Esophagus muscularis mucosa (tissue), 4 donors: Measurements from ENCODE around the gene RAPGEF1. TPM values are rescaled to one million over a fixed set of nuclear protein-coding genes. Genes with fewer than 3 reads are reported as not detected.

Experiments used
- DNase-seq: peaks from one replicate; pipeline ENCODE4 v3.0.0-alpha.2; 2017; ENCODE audit errors: extremely low spot score
- H3K27ac ChIP-seq, 4 donors: fragments of 200-600 bp; sonication (generic); replicated peaks in 1 of 4; 1 replicate in 3 of 4; 2 replicates in 1 of 4; pipeline ENCODE4 v1.5.1; 2016 to 2019; ENCODE audit warnings: mild to moderate bottlenecking in 1 of 4
- H3K27me3 ChIP-seq, 4 donors: fragments of 200-600 bp; sonication (generic); one replicate each; pipeline versions ENCODE4 v1.5.1 to v1.6.0; 2016 to 2019
- H3K36me3 ChIP-seq, 4 donors: fragments of 200-600 bp; sonication (generic); one replicate each; pipeline ENCODE4 v1.5.1; 2016 to 2019
- H3K4me1 ChIP-seq, 4 donors: fragments of 200-600 bp; sonication (generic); one replicate each; pipeline ENCODE4 v1.5.1; 2016 to 2019
- H3K4me3 ChIP-seq, 4 donors: fragments of 200-600 bp; sonication (generic); 1 replicate in 2 of 4; 2 replicates in 2 of 4; pipeline ENCODE4 v1.5.1; 2016 to 2019; ENCODE audit warnings: mild to moderate bottlenecking in 4 of 4, moderate library complexity in 1 of 4
- H3K9me3 ChIP-seq, 4 donors: fragments of 200-600 bp; sonication (generic); 1 replicate in 3 of 4; 2 replicates in 1 of 4; pipeline ENCODE4 v1.5.1; 2016 to 2019
- CTCF ChIP-seq, 3 experiments: fragments of 200-600 bp in 2 of 3; fragments of 450-650 bp in 1 of 3; sonication (generic) in 2 of 3; IDR thresholded peaks; one replicate each; pipeline ENCODE4 v1.5.1; 2017 to 2019; ENCODE audit warnings: antibody characterized with exemption in 3 of 3, mild to moderate bottlenecking in 2 of 3, moderate library complexity in 1 of 3
- POLR2A ChIP-seq: fragments of 450-650 bp; IDR thresholded peaks from one replicate; pipeline ENCODE4 v1.6.1; 2017; ENCODE audit warnings: antibody characterized with exemption, moderate library complexity, mild to moderate bottlenecking, low read depth
- POLR2AphosphoS5 ChIP-seq, 2 donors: sonication (generic); formaldehyde crosslinking; IDR thresholded peaks; one replicate each; pipeline ENCODE4 v1.6.1; 2017; ENCODE audit warnings: antibody characterized with exemption in 2 of 2
- WGBS: methylation state at CpG from one replicate; pipeline ENCODE4 v1.1.5; 2018; 5-methylcytosine and 5-hydroxymethylcytosine counted together
- intact Hi-C: fragments of 100-400 bp; cut with DNase I; formaldehyde crosslinking; loops from one replicate; pipeline ENCODE4 v1.15.1; 2023
- total RNA-seq, 4 donors: library from RNA; depleted of rRNA; stranded (reverse); fragments of >200 nt; gene quantifications; one replicate each; pipeline versions ENCODE4 v1.1.0 to v1.2.1, GENCODE V29; 2016

The RAPGEF1 gene
- total RNA-seq, 4 donors from 2014 or later = 66.6 to 138 (median 101) TPM

GRCh38 chr9:131733541-131734061 lies 6.3 kb downstream of the RAPGEF1 start:
- H3K4me1 ChIP-seq = peaks cover 86 to 100% (median 96%) of the 10 kb centered on the region in 4 donors
- H3K27ac ChIP-seq = peak overlapping the region; percentile 49 to 76 (median 75)
- no peak for DNase-seq

GRCh38 chr9:131732636-131733289 lies 7.1 kb downstream of the RAPGEF1 start:
- Histone ChIP-seq H3K27ac (peak overlapping the region; percentile 49 to 76 (median 75)), H3K36me3 (no peaks in the 10 kb centered on the region), H3K9me3 (no peaks in the 10 kb centered on the region), H3K4me3 (no peak overlapping the region), H3K4me1 (peaks cover 86 to 100% (median 96%) of the 10 kb centered on the region in 4 donors), H3K27me3 (no peaks in the 10 kb centered on the region)
- intact Hi-C loops = no loop called here
- TF ChIP-seq CTCF (IDR thresholded peaks at IDR 0.05) = no peak
- TF ChIP-seq POLR2AphosphoS5 (IDR thresholded peaks at IDR 0.05) = peak in 1 of 2 donors; percentile 17
- DNase-seq = no peak
- WGBS = 86% methylated on average over 12 of the region's 12 CpGs

More at GRCh38 chr9:131733541-131734061, 6.3 kb downstream of the RAPGEF1 start:
- intact Hi-C loops = loop anchor here (2.0 kb wide), 1 partner anchor 125 kb away; no protein-coding TSS in a partner anchor
- no peak overlapping the region for H3K4me3 ChIP-seq
- peak in 1 of 2 donors; percentile 16 for TF ChIP-seq POLR2AphosphoS5 (IDR thresholded peaks at IDR 0.05)
- TF ChIP-seq CTCF (IDR thresholded peaks at IDR 0.05) = no peak
- H3K27me3 ChIP-seq = no peaks in the 10 kb centered on the region
- H3K9me3 ChIP-seq = no peaks in the 10 kb centered on the region
- WGBS = 63% methylated on average over 14 of the region's 16 CpGs
- H3K36me3 ChIP-seq = no peaks in the 10 kb centered on the region

GRCh38 chr9:131732061-131732526 lies 7.8 kb downstream of the RAPGEF1 start:
- no peaks in the 10 kb centered on the region for H3K27me3 ChIP-seq
- no peak for DNase-seq
- TF ChIP-seq POLR2AphosphoS5 (IDR thresholded peaks at IDR 0.05) (peak; percentile 72 to 85), CTCF (IDR thresholded peaks at IDR 0.05) (no peak)
- H3K36me3 ChIP-seq = no peaks in the 10 kb centered on the region
- peak overlapping the region; percentile 49 to 76 (median 75) for H3K27ac ChIP-seq
- peaks cover 88 to 100% (median 97%) of the 10 kb centered on the region in 4 donors for H3K4me1 ChIP-seq
- no peak overlapping the region for H3K4me3 ChIP-seq
- intact Hi-C loops = no loop called here
- H3K9me3 ChIP-seq = no peaks in the 10 kb centered on the region
- 61% methylated on average over 8 of the region's 8 CpGs for WGBS

GRCh38 chr9:131731644-131732043 lies 8.2 kb downstream of the RAPGEF1 start:
- no peaks in the 10 kb centered on the region for H3K27me3 ChIP-seq
- no peak overlapping the region for H3K4me3 ChIP-seq
- peaks cover 87 to 99% (median 97%) of the 10 kb centered on the region in 4 donors for H3K4me1 ChIP-seq

More at GRCh38 chr9:131731644-131732043, 8.2 kb downstream of the RAPGEF1 start:
- TF ChIP-seq POLR2AphosphoS5 (IDR thresholded peaks at IDR 0.05) = no peak
- TF ChIP-seq CTCF (IDR thresholded peaks at IDR 0.05) = no peak
- TF ChIP-seq POLR2A = no peak
- Histone ChIP-seq H3K36me3 (no peaks in the 10 kb centered on the region), H3K9me3 (no peaks in the 10 kb centered on the region), H3K27ac (peak overlapping the region; percentile 49 to 76 (median 75))
- intact Hi-C loops = no loop called here
- WGBS = 67% methylated on average over 5 of the region's 5 CpGs
- DNase-seq = no peak
